OCI-LY7 (cell line): ENCODE results near the gene GNL2. TPM values are rescaled to one million over a fixed set of nuclear protein-coding genes. Genes with fewer than 3 reads are reported as not detected.

Experiments used
- BruUV-seq: library from RNA; stranded (reverse); fragments of 400-500 nt; replicated peaks from 2 replicates; lab custom pipeline; 2021; lab: Mats Ljungman, UMichigan
- CTCF ChIA-PET: fragments of 300-600 bp; sonication (Branson Sonifier 250); formaldehyde crosslinking; loops from one replicate; lab custom pipeline; 2022; ENCODE audit warnings: antibody characterized with exemption; ENCODE audit not compliant: unreplicated experiment; lab: Charles Lee
- POLR2A ChIA-PET: fragments of 300-600 bp; sonication (Branson Sonifier 250); formaldehyde crosslinking; loops from one replicate; lab custom pipeline; 2022; ENCODE audit warnings: antibody characterized with exemption; lab: Charles Lee
- DNase-seq: peaks from one replicate; pipeline ENCODE4 v3.0.0-alpha.2; 2015; ENCODE audit warnings: low spot score
- H2AFZ ChIP-seq: fragments of 200-600 bp; sonication (generic), shearing (Covaris generic); 2 replicates; pipeline ENCODE4 v1.6.1; 2014; ENCODE audit warnings: mild to moderate bottlenecking, antibody characterized with exemption, low read length, moderate library complexity
- H3K27ac ChIP-seq: fragments of 200-600 bp; sonication (generic); 2 replicates; pipeline ENCODE4 v1.5.1; 2014; ENCODE audit warnings: mixed run types, low read depth, mild to moderate bottlenecking, moderate library complexity, low read length, inconsistent platforms; ENCODE audit not compliant: poor library complexity, severe bottlenecking
- H3K36me3 ChIP-seq: fragments of 200-600 bp; sonication (generic); 2 replicates; pipeline ENCODE4 v1.6.1; 2014; ENCODE audit warnings: mild to moderate bottlenecking, antibody characterized with exemption, low read length, moderate library complexity, mixed read lengths; ENCODE audit not compliant: insufficient read depth
- H3K4me1 ChIP-seq: fragments of 200-600 bp; sonication (generic); 2 replicates; pipeline ENCODE4 v1.5.1; 2014; ENCODE audit warnings: mild to moderate bottlenecking, low read length; ENCODE audit not compliant: insufficient read depth, poor library complexity, severe bottlenecking
- H3K4me2 ChIP-seq: fragments of 200-600 bp; sonication (generic); 2 replicates; pipeline ENCODE4 v1.6.1; 2014; ENCODE audit warnings: mild to moderate bottlenecking, low read length
- H3K4me3 ChIP-seq: fragments of 200-600 bp; sonication (generic); 2 replicates; pipeline ENCODE4 v1.5.1; 2014; ENCODE audit warnings: mild to moderate bottlenecking, low read depth, low read length; ENCODE audit not compliant: poor library complexity, severe bottlenecking
- H3K79me2 ChIP-seq: fragments of 200-600 bp; sonication (generic); 2 replicates; pipeline ENCODE4 v1.6.1; 2016; ENCODE audit warnings: low read depth, mild to moderate bottlenecking, low read length, moderate library complexity, mixed read lengths; ENCODE audit not compliant: insufficient read depth
- H3K9me2 ChIP-seq: fragments of 200-600 bp; sonication (generic); 2 replicates; pipeline ENCODE4 v1.6.1; 2016; ENCODE audit warnings: mild to moderate bottlenecking, low read length, mixed read lengths; ENCODE audit not compliant: insufficient read depth
- H3K9me3 ChIP-seq: fragments of 200-600 bp; sonication (generic); 2 replicates; pipeline ENCODE4 v1.6.1; 2014; ENCODE audit warnings: mild to moderate bottlenecking, mixed run types, low read length, mixed read lengths
- H4K20me1 ChIP-seq: fragments of 200-600 bp; sonication (generic); 2 replicates; pipeline ENCODE4 v1.6.1; 2014; ENCODE audit warnings: mild to moderate bottlenecking, antibody characterized with exemption, low read length, moderate library complexity, mixed read lengths; ENCODE audit not compliant: insufficient read depth
- EZH2phosphoT487 ChIP-seq: fragments of 200-600 bp; sonication (generic); IDR thresholded peaks from 2 replicates; pipeline ENCODE4 v1.6.1; 2018; ENCODE audit warnings: low read depth, borderline replicate concordance, mild to moderate bottlenecking, mixed run types, antibody characterized with exemption, low read length, moderate library complexity, mixed read lengths
- intact Hi-C: fragments of 100-400 bp; cut with micrococcal nuclease; formaldehyde crosslinking; loops from one replicate; pipeline ENCODE4 v1.10.0; 2022; ENCODE audit not compliant: unreplicated experiment
- total RNA-seq, 2 experiments: library from RNA; depleted of rRNA in 1 of 2; stranded (reverse); fragments of >200 nt in 1 of 2; shearing (Covaris generic) in 1 of 2; gene quantifications; 2 replicates each; pipeline ENCODE4 v1.2.3, GENCODE V29; 2014 to 2022
- TF ChIP-seq, protein P1 (sequence below): fragments of 200-600 bp; sonication (generic); conservative IDR thresholded peaks from 2 replicates; pipeline ENCODE4 v1.5.1; 2014; ENCODE audit warnings: mild to moderate bottlenecking, antibody characterized with exemption, low read length, moderate library complexity, mixed read lengths

GNL2 gene
- total RNA-seq, 2 experiments from 2014 or later: 66.8 to 107 TPM

DNA sequence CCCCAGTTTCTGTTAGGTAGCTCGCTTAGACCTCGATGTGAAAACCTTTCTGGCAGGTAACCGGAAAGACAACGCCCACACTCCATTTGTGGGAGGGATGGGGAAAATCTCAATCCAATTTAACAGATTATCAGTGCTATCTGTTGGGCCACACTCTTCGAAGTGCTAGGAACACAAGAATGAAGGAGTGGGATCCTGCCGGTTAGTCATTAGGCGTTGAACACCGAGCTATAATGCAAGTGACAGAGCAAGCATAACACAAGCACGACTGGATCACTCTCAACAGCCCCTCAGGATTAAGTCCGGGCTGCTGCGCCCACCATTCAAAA is 42.2 kb downstream of the GNL2 start:
- Histone ChIP-seq H3K4me1 (peaks cover 12% of the 10 kb centered on the region), H4K20me1 (peaks cover 9% of the 10 kb centered on the region), H3K79me2 (peaks cover 16% of the 10 kb centered on the region), H3K27ac (peak overlapping the region; percentile 42), H3K4me3 (peak overlapping the region; percentile 91), H3K9me3 (peaks cover 12% of the 10 kb centered on the region), H3K4me2 (peak overlapping the region; percentile 84), H3K9me2 (no peaks in the 10 kb centered on the region), H2AFZ (peak overlapping the region; percentile 77; the same call in 1 of the 2 replicates), H3K36me3 (peaks cover 28% of the 10 kb centered on the region)
- TF ChIP-seq EZH2phosphoT487: no peak
- TF ChIP-seq, protein P1, sequence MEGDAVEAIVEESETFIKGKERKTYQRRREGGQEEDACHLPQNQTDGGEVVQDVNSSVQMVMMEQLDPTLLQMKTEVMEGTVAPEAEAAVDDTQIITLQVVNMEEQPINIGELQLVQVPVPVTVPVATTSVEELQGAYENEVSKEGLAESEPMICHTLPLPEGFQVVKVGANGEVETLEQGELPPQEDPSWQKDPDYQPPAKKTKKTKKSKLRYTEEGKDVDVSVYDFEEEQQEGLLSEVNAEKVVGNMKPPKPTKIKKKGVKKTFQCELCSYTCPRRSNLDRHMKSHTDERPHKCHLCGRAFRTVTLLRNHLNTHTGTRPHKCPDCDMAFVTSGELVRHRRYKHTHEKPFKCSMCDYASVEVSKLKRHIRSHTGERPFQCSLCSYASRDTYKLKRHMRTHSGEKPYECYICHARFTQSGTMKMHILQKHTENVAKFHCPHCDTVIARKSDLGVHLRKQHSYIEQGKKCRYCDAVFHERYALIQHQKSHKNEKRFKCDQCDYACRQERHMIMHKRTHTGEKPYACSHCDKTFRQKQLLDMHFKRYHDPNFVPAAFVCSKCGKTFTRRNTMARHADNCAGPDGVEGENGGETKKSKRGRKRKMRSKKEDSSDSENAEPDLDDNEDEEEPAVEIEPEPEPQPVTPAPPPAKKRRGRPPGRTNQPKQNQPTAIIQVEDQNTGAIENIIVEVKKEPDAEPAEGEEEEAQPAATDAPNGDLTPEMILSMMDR: no peak
- CTCF ChIA-PET: no interaction called here
- POLR2A ChIA-PET: interaction anchor here (0.8 kb wide), 1 partner anchor 12 kb away, joined by 4 read pairs; no protein-coding TSS in a partner anchor
- no TSS peak for BruUV-seq
- intact Hi-C loops: no loop called here
- no peak for DNase-seq

DNA sequence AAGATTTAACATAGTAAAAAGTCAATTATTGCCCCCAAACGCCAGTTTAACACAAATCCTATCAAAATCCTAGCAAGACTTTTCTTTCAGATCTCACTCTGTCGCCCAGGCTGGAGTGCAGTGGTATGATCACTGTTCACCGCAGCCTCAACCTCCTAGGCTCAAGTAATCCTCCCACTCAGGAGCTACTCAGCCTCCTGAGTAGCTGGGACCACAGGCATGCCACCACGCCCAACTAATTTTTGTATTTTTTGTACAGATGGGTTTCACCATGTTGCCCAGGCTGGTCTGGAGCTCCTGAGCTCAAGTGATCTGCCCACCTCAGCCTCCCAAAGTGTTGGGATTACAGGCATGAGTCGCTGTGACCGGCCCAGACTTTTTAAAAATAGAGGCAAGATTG is 46.4 kb downstream of the GNL2 start:
- no peak for DNase-seq
- no peak overlapping the region for H3K27ac ChIP-seq
- peaks cover 12% of the 10 kb centered on the region for H3K4me1 ChIP-seq
- H3K36me3 ChIP-seq: peaks cover 61% of the 10 kb centered on the region
- H3K9me3 ChIP-seq: peaks cover under 1% of the 10 kb centered on the region; the same call in 1 of the 2 replicates
- TF ChIP-seq, protein P1: no peak
- TF ChIP-seq EZH2phosphoT487: no peak
- H3K4me3 ChIP-seq: no peak overlapping the region
- CTCF ChIA-PET: no interaction called here
- no TSS peak for BruUV-seq
- H4K20me1 ChIP-seq: peaks cover 9% of the 10 kb centered on the region
- no peaks in the 10 kb centered on the region for H3K9me2 ChIP-seq
- no peak overlapping the region for H3K4me2 ChIP-seq
- intact Hi-C loops: no loop called here
- POLR2A ChIA-PET: interaction anchor here (0.6 kb wide), 1 partner anchor 79 kb away, joined by 3 read pairs; no protein-coding TSS in a partner anchor
- H2AFZ ChIP-seq: no peak overlapping the region
- peaks cover 16% of the 10 kb centered on the region for H3K79me2 ChIP-seq

DNA sequence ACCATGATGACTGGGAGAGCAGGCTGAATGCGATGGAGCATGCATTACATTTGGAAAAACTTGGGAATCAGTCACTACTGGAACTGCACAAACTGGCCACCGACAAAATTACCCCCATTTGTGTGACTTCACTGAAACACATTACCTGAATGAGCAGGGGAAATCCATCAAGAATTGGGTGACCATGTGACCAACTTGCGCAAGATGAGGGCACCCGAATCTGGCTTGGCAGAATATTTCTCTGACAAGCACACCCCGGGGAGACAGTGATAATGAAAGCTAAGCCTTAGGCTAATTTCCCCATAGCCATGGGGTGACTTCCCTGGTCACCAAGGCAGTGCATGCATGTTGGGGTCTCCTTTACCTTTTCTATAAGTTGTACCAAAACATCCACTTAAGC is 50.7 kb downstream of the GNL2 start:
- no TSS peak for BruUV-seq
- Histone ChIP-seq H3K4me2 (no peak overlapping the region), H2AFZ (no peak overlapping the region), H3K27ac (no peak overlapping the region), H3K36me3 (peaks cover 83% of the 10 kb centered on the region), H3K79me2 (no peaks in the 10 kb centered on the region), H3K9me2 (no peaks in the 10 kb centered on the region), H3K9me3 (no peaks in the 10 kb centered on the region), H3K4me3 (no peak overlapping the region), H3K4me1 (no peaks in the 10 kb centered on the region), H4K20me1 (no peaks in the 10 kb centered on the region)
- DNase-seq: no peak
- no peak for TF ChIP-seq EZH2phosphoT487
- TF ChIP-seq, protein P1: no peak
- POLR2A ChIA-PET: interaction anchor here (0.6 kb wide), 1 partner anchor 672 kb away, joined by 3 read pairs; no protein-coding TSS in a partner anchor
- intact Hi-C loops: no loop called here
- CTCF ChIA-PET: no interaction called here
